Lower leg skin (tissue), 3 donors: ENCODE results near the gene DCAF7.

ENCODE experiments used
- CTCF ChIP-seq, 3 donors: fragments of 450-650 bp; IDR thresholded peaks; one replicate each; pipeline ENCODE4 v1.5.1; 2016; ENCODE audit warnings: antibody characterized with exemption in 3 of 3, mild to moderate bottlenecking in 3 of 3, moderate library complexity in 2 of 3
- POLR2A ChIP-seq, 2 donors: fragments of 450-650 bp; IDR thresholded peaks; one replicate each; pipeline ENCODE4 v1.6.1; 2016 to 2017; ENCODE audit warnings: antibody characterized with exemption in 2 of 2, mild to moderate bottlenecking in 1 of 2, moderate library complexity in 1 of 2

- TF ChIP-seq CTCF (IDR thresholded peaks at IDR 0.05), result no peak
- TF ChIP-seq POLR2A (IDR thresholded peaks at IDR 0.05), result no peak
Measured at GRCh38 chr17:63631062-63631461, 80.8 kb downstream of the DCAF7 start.
